Endothelial cell of umbilical vein (primary cell): ENCODE data around the gene TRPM1. TPM values are rescaled to one million over a fixed set of nuclear protein-coding genes. Genes with fewer than 3 reads are reported as not detected.
A peak's percentile ranks its signal among the peaks of the same experiment; 100 is the strongest.

Experiments used
- BruUV-seq: library from RNA; stranded (reverse); fragments of 400-500 nt; replicated peaks from 2 replicates; lab custom pipeline; 2021; lab: Mats Ljungman, UMichigan
- CTCF ChIA-PET: fragments of 300-600, 350-600 bp; sonication (Branson Sonifier 250); formaldehyde crosslinking; loops from one replicate; lab custom pipeline; 2021; ENCODE audit warnings: antibody characterized with exemption, inconsistent platforms; lab: Charles Lee
- POLR2A ChIA-PET: fragments of 300-600, 350-600 bp; sonication (Branson Sonifier 250); formaldehyde crosslinking; loops from one replicate; lab custom pipeline; 2021; ENCODE audit warnings: antibody characterized with exemption, inconsistent platforms; lab: Charles Lee
- DNase-seq: peaks from one replicate; pipeline ENCODE4 v3.0.0-alpha.2; 2011; ENCODE audit warnings: low read depth, low spot score
- FAIRE-seq: peaks from 2 replicates; lab custom pipeline; 2011; peaks lifted over from hg19 to GRCh38; lab: Jason Lieb, UNC
- H2AFZ ChIP-seq: 2 replicates; pipeline ENCODE4 v1.6.0; 2012; ENCODE audit warnings: low read depth, low read length, control low read depth, inconsistent platforms
- H3K27ac ChIP-seq: 2 replicates; pipeline ENCODE4 v1.5.1; 2011; ENCODE audit warnings: low read depth, mild to moderate bottlenecking, control low read depth, low read length, moderate library complexity; ENCODE audit not compliant: insufficient read depth
- H3K27me3 ChIP-seq, 2 experiments: 2 replicates each; pipeline versions ENCODE4 v1.6.0 to v1.6.1; 2011; ENCODE audit warnings: low read length in 2 of 2, mixed read lengths in 1 of 2; ENCODE audit not compliant: control insufficient read depth in 2 of 2, insufficient read depth in 2 of 2
- H3K36me3 ChIP-seq, 2 experiments: 2 replicates in 1 of 2; 3 replicates in 1 of 2; pipeline ENCODE4 v1.5.1; 2011; ENCODE audit warnings: low read length in 2 of 2, mild to moderate bottlenecking in 1 of 2, moderate library complexity in 1 of 2; ENCODE audit not compliant: control insufficient read depth in 2 of 2, insufficient read depth in 2 of 2; ENCODE audit errors: extremely low read depth in 1 of 2
- H3K4me1 ChIP-seq: 3 replicates; pipeline ENCODE4 v1.5.1; 2011; ENCODE audit warnings: mild to moderate bottlenecking, low read length; ENCODE audit not compliant: control insufficient read depth, insufficient read depth; ENCODE audit errors: extremely low read depth
- H3K4me2 ChIP-seq: 2 replicates; pipeline ENCODE4 v1.6.1; 2011; ENCODE audit warnings: low read length, control low read depth, mixed read lengths; ENCODE audit not compliant: insufficient read depth
- H3K4me3 ChIP-seq, 3 experiments: fragments of 200-600 bp in 1 of 3; sonication (generic), shearing (Covaris generic) in 1 of 3; replicated peaks in 1 of 3; 2 replicates each; pipeline ENCODE4 v1.5.1; 2011 to 2016; ENCODE audit warnings: control low read depth in 3 of 3, low read length in 3 of 3, mild to moderate bottlenecking in 2 of 3, inconsistent platforms in 1 of 3, low read depth in 1 of 3, moderate library complexity in 1 of 3; ENCODE audit not compliant: insufficient read depth in 1 of 3
- H3K79me2 ChIP-seq: 2 replicates; pipeline ENCODE4 v1.6.0; 2012; ENCODE audit warnings: low read length, inconsistent platforms; ENCODE audit not compliant: control insufficient read depth, insufficient read depth
- H3K9ac ChIP-seq: replicated peaks from 2 replicates; pipeline ENCODE3; 2011; ENCODE audit warnings: low read length, control low read depth; ENCODE audit not compliant: insufficient read depth; ENCODE audit errors: extremely low read depth
- H3K9me1 ChIP-seq: replicated peaks from 3 replicates; pipeline ENCODE4 v1.6.0; 2011; ENCODE audit warnings: mild to moderate bottlenecking, low read length; ENCODE audit not compliant: control insufficient read depth, insufficient read depth; ENCODE audit errors: extremely low read depth
- H3K9me3 ChIP-seq: replicated peaks from 2 replicates; pipeline ENCODE4 v1.5.1; 2012; ENCODE audit warnings: low read length, inconsistent platforms; ENCODE audit not compliant: control insufficient read depth, insufficient read depth
- H4K20me1 ChIP-seq: replicated peaks from 2 replicates; pipeline ENCODE3; 2011; ENCODE audit warnings: mild to moderate bottlenecking, low read length; ENCODE audit not compliant: control insufficient read depth, insufficient read depth; ENCODE audit errors: extremely low read depth
- CTCF ChIP-seq, 2 donors: IDR thresholded peaks; 1 replicate in 1 of 2; 2 replicates in 1 of 2; pipeline ENCODE4 v1.5.1; 2011; ENCODE audit warnings: low read length in 2 of 2, mild to moderate bottlenecking in 2 of 2, moderate library complexity in 2 of 2, control low read depth in 1 of 2, inconsistent platforms in 1 of 2, low read depth in 1 of 2; ENCODE audit not compliant: insufficient read depth in 1 of 2; ENCODE audit errors: extremely low read depth in 1 of 2
- EZH2 ChIP-seq: IDR thresholded peaks from 2 replicates; pipeline ENCODE4 v1.6.1; 2012; ENCODE audit warnings: borderline replicate concordance, low read depth, mild to moderate bottlenecking, moderate library complexity, low read length, inconsistent platforms; ENCODE audit not compliant: severe bottlenecking
- FOS ChIP-seq: IDR thresholded peaks from 2 replicates; pipeline ENCODE4 v1.6.1; 2011; ENCODE audit warnings: mild to moderate bottlenecking, low read length, moderate library complexity, borderline replicate concordance; ENCODE audit not compliant: insufficient read depth
- GATA2 ChIP-seq: IDR thresholded peaks from 2 replicates; pipeline ENCODE4 v1.7.0; 2011; ENCODE audit warnings: low read depth, mild to moderate bottlenecking, moderate library complexity, mixed read lengths, low read length; ENCODE audit not compliant: insufficient read length, insufficient read depth
- JUN ChIP-seq: IDR thresholded peaks from 2 replicates; pipeline ENCODE4 v1.6.1; 2011; ENCODE audit warnings: borderline replicate concordance, low read depth; ENCODE audit not compliant: insufficient read length, insufficient read depth
- MAX ChIP-seq: IDR thresholded peaks from 2 replicates; pipeline ENCODE4 v1.6.1; 2011; ENCODE audit not compliant: insufficient read depth, insufficient read length
- MYC ChIP-seq: IDR thresholded peaks from one replicate; pipeline ENCODE4 v1.6.1; 2011; ENCODE audit warnings: mild to moderate bottlenecking, low read depth, low read length
- POLR2A ChIP-seq: IDR thresholded peaks from 2 replicates; pipeline ENCODE4 v1.6.1; 2012; ENCODE audit warnings: low read depth, mild to moderate bottlenecking, control low read depth, low read length
- POLR2AphosphoS5 ChIP-seq: IDR thresholded peaks from 2 replicates; pipeline ENCODE4 v1.6.1; 2012; ENCODE audit warnings: low read depth, mild to moderate bottlenecking, control low read depth, low read length, moderate library complexity; ENCODE audit not compliant: insufficient read depth
- dilution Hi-C: fragments of 300-500 bp; cut with MboI; formaldehyde crosslinking; loops from one replicate; pipeline ENCODE4 v1.15.0; 2019; ENCODE audit warnings: low sequenced_read_pairs; ENCODE audit not compliant: extremely low pct_ligation_motif_present
- intact Hi-C: fragments of 100-400 bp; cut with micrococcal nuclease; formaldehyde crosslinking; loops from one replicate; pipeline ENCODE4 v1.10.0; 2022
- polyA plus RNA-seq, 4 experiments: library from polyadenylated mRNA; depleted of rRNA in 3 of 4; stranded (reverse) in 3 of 4; unstranded in 1 of 4; fragments of >200 nt; gene quantifications; 2 replicates each; pipeline versions ENCODE4 v1.2.1 to v1.2.3, GENCODE V29; 2011 to 2012; ENCODE audit warnings: missing spikeins in 1 of 4
- total RNA-seq: library from RNA; stranded (reverse); gene quantifications from 2 replicates; pipeline ENCODE4 v1.2.3, GENCODE V29; 2021

Gene TRPM1
- total and polyA plus RNA-seq, 2 donors (not counting 3 experiments of a cell fraction or from before 2014, with no cell fraction given) = 0.19 TPM; not detected in 1

- intact Hi-C loops = no loop called here
- dilution Hi-C loops = no loop called here
These were observed 101.8 kb downstream of the TRPM1 start for GRCh38 chr15:30999729-31000128.

More at GRCh38 chr15:30999729-31000128, 101.8 kb downstream of the TRPM1 start:
- FAIRE-seq (peak; percentile 46), DNase-seq (no peak)
- no peak overlapping the region for H3K9ac ChIP-seq
- no peaks in the 10 kb centered on the region for H3K9me1 ChIP-seq
- no peaks in the 10 kb centered on the region for H3K79me2 ChIP-seq
- peaks cover 14% of the 10 kb centered on the region for H3K4me1 ChIP-seq
- no TSS peak for BruUV-seq
- no peaks in the 10 kb centered on the region for H3K36me3 ChIP-seq
- H3K4me2 ChIP-seq = no peak overlapping the region
- no peak overlapping the region for H2AFZ ChIP-seq
- H3K27ac ChIP-seq = no peak overlapping the region
- TF ChIP-seq EZH2 (no peak), FOS (no peak), POLR2AphosphoS5 (no peak), JUN (no peak), MYC (no peak), MAX (no peak), GATA2 (no peak), POLR2A (no peak), CTCF (IDR thresholded peaks at IDR 0.05; ENCODE audit: extremely low read depth in 1 of 2, insufficient read depth in 1 of 2, low read depth in 1 of 2, low read length in 2 of 2) (no peak)
- H4K20me1 ChIP-seq = no peaks in the 10 kb centered on the region
- CTCF ChIA-PET = interaction anchor here (0.8 kb wide), 1 partner anchor 17 kb away, joined by 3 read pairs; no protein-coding TSS in a partner anchor
- H3K9me3 ChIP-seq = no peaks in the 10 kb centered on the region
- H3K27me3 ChIP-seq = no peaks in the 10 kb centered on the region
- no peak overlapping the region for H3K4me3 ChIP-seq
- POLR2A ChIA-PET = no interaction called here
